Esophagus (tissue), 2 donors: ENCODE data around the gene PCTP. TPM values are rescaled to one million over a fixed set of nuclear protein-coding genes. Genes with fewer than 3 reads are reported as not detected.
A peak's percentile ranks its signal among the peaks of the same experiment; 100 is the strongest.

Experiments used
- H3K27ac ChIP-seq, 2 donors: one replicate each; pipeline ENCODE4 v1.5.1; 2013; ENCODE audit warnings: low read depth in 2 of 2, mild to moderate bottlenecking in 2 of 2, inconsistent platforms in 1 of 2, low read length in 1 of 2, moderate library complexity in 1 of 2
- H3K27me3 ChIP-seq, 2 donors: one replicate each; pipeline ENCODE4 v1.6.1; 2013; ENCODE audit warnings: low read length in 2 of 2, control low read depth in 1 of 2, mild to moderate bottlenecking in 1 of 2; ENCODE audit not compliant: insufficient read depth in 2 of 2, control insufficient read depth in 1 of 2
- H3K36me3 ChIP-seq, 2 donors: one replicate each; pipeline ENCODE4 v1.6.1; 2013; ENCODE audit warnings: low read length in 1 of 2; ENCODE audit not compliant: control insufficient read depth in 2 of 2, insufficient read depth in 2 of 2
- H3K4me1 ChIP-seq, 2 donors: one replicate each; pipeline ENCODE4 v1.6.1; 2013; ENCODE audit warnings: low read length in 1 of 2; ENCODE audit not compliant: control insufficient read depth in 2 of 2, insufficient read depth in 2 of 2
- H3K4me3 ChIP-seq, 2 donors: one replicate each; pipeline ENCODE4 v1.5.1; 2013; ENCODE audit warnings: low read length in 2 of 2, mild to moderate bottlenecking in 2 of 2, low read depth in 1 of 2, moderate library complexity in 1 of 2
- H3K9me3 ChIP-seq, 2 donors: one replicate each; pipeline ENCODE4 v1.6.1; 2013; ENCODE audit warnings: mild to moderate bottlenecking in 2 of 2, low read depth in 1 of 2, low read length in 1 of 2, moderate library complexity in 1 of 2; ENCODE audit not compliant: control insufficient read depth in 2 of 2, insufficient read depth in 1 of 2
- WGBS, 2 donors: extraction: QIAGEN DNeasy Blood & Tissue Kit; methylation state at CpG; one replicate each; pipeline ENCODE4 v1.1.7; 2013; 5-methylcytosine and 5-hydroxymethylcytosine counted together
- polyA plus RNA-seq, 2 donors: library from polyadenylated mRNA; stranded (reverse); fragments of 200-250 nt; gene quantifications; one replicate each; pipeline ENCODE4 v1.2.3, GENCODE V29; 2013
- donor health status: healthy with polysubstance abuse.
- donor health status: Bipolar disorder and iron deficiency.

Gene PCTP
- polyA plus RNA-seq, 2 donors = 6.4 to 8.7 TPM

DNA sequence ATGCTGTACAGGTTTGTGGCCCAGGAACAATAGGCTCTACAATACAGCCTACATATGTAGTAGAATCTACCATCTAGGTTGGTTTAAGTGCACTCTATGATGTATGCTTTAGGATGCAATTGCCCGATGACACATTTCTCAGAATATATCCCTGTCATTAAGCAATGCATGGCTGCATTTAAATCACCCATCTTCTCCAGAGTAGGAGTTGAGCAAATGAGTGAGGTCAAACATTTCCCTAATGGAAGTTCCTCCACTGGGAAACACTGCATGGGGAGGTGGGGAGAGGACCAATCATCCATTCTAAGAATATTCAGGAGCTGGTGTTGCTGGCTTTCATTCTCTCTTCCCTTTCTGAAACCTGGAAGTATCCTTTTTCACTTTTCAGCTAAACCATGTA is 2.0 kb upstream of the PCTP start:
- H3K4me1 ChIP-seq = peaks cover 0 to 3% of the 10 kb centered on the region in 2 donors
- 95 to 97% methylated on average over 1 of the region's 1 CpG for WGBS, 2 donors
- no peaks in the 10 kb centered on the region for H3K36me3 ChIP-seq
- no peak overlapping the region for H3K4me3 ChIP-seq
- no peaks in the 10 kb centered on the region for H3K27me3 ChIP-seq
- no peak overlapping the region for H3K27ac ChIP-seq
- H3K9me3 ChIP-seq = no peaks in the 10 kb centered on the region

DNA sequence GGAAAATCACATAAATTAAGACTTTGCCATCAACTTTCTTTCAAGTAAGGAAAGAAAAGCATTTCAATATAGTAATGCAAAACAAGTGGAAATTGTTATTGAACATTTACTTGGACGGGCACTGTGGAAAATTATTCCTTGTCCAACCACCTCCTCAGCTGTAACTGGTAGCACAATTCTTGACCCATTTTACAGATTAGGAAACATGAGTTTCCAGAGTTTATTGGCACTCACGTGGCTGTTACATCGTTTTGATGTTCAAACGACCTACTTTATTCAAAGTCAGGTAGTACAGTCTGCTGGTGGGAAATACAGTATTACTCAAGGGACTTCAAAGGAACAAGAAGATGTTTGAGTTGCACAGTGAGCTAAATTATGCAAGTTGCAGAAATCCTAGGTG is 866 bp upstream of the PCTP start:
- Histone ChIP-seq H3K9me3 (no peaks in the 10 kb centered on the region), H3K27ac (no peak overlapping the region), H3K4me1 (peaks cover 0 to 3% of the 10 kb centered on the region in 2 donors), H3K4me3 (no peak overlapping the region), H3K36me3 (peaks cover 0 to 2% of the 10 kb centered on the region in 2 donors), H3K27me3 (no peaks in the 10 kb centered on the region)
- WGBS, 2 donors = 79 to 80% methylated on average over 4 of the region's 4 CpGs

DNA sequence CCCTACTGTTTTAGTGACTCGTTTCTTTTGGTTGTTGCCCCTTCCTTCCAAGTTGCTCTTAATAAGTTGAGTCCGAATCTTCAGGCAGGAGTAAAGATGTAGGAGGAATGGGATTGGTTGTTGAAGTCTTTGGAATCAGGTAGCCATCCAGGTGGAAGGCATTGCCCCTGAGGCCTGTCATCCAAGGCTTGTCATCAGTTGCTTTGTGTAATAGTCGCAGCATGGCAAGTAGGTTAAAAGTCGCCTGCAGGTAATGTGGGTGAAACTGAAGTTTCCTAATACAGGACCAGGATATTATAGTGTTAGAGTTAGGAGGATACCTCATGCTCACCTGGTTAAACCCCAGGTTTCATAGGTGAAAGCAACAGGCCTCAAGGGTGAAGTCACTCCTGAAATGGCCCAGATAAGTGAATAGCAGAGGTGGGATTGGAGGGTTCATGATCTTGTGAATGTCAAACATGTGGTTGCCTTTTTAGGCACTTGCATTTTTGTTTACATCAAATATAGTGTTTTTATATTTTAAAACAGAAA is 934 bp downstream of the PCTP start:
- peaks cover 0 to 3% of the 10 kb centered on the region in 2 donors for H3K4me1 ChIP-seq
- no peaks in the 10 kb centered on the region for H3K9me3 ChIP-seq
- H3K27me3 ChIP-seq = no peaks in the 10 kb centered on the region
- peak overlapping the region in 1 of 2 donors; percentile 79 for H3K27ac ChIP-seq
- peak overlapping the region; percentile 66 to 73 for H3K4me3 ChIP-seq
- H3K36me3 ChIP-seq = peaks cover 0 to 2% of the 10 kb centered on the region in 2 donors
- 68% methylated on average over 4 of the region's 4 CpGs for WGBS, 2 donors

DNA sequence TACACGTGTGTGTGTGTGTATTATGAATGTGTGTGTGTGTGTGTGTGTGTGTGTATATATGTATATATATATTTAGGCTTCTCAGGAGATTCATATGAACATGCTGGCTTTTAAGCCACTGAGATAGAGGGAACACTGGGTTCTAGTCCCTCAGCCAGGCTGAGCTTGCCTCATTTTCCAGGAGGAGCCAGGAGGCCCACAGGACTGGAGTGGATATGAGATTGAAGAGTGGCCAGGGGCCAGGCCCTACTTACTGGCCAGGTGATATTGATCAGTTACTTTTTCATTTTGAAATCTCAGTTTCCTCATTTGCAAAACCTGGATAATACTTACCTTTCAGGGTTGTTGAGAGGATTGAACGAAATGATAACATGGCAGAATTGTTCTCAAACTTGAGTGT is 5.8 kb downstream of the PCTP start:
- no peak overlapping the region for H3K4me3 ChIP-seq
- H3K27me3 ChIP-seq = no peaks in the 10 kb centered on the region
- peaks cover 0 to 2% of the 10 kb centered on the region in 2 donors for H3K36me3 ChIP-seq
- no peak overlapping the region for H3K27ac ChIP-seq
- no peaks in the 10 kb centered on the region for H3K9me3 ChIP-seq
- H3K4me1 ChIP-seq = peaks cover 0 to 4% of the 10 kb centered on the region in 2 donors
- 91 to 95% methylated on average over 2 of the region's 2 CpGs for WGBS, 2 donors

DNA sequence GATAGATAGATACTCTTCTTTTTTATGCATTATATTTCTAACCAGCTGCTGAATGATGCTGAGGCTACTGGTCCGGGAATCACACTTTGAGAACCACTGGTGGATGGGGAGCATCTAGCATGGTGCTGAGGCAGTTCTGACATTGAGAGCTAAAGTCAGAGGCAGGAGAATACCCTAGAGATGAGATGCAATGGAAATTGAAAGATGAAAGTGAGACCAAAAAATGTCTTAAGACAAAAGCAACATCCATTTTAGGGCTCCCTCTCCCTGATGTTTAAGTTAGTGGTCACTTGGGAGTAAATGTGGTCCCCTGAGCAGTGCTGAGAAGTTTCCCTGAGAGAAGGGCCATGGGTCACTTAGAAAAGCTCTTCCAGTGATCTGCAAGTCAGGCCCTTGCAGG is 6.8 kb downstream of the PCTP start:
- no peak overlapping the region for H3K4me3 ChIP-seq
- H3K36me3 ChIP-seq = peaks cover 0 to 2% of the 10 kb centered on the region in 2 donors
- 88 to 89% methylated on average over 1 of the region's 1 CpG for WGBS, 2 donors
- no peaks in the 10 kb centered on the region for H3K9me3 ChIP-seq
- no peak overlapping the region for H3K27ac ChIP-seq
- no peaks in the 10 kb centered on the region for H3K27me3 ChIP-seq
- H3K4me1 ChIP-seq = peaks cover 0 to 2% of the 10 kb centered on the region in 2 donors

GRCh38 chr17:55758171-55758570 is 7.3 kb downstream of the PCTP start:
- H3K36me3 ChIP-seq = peaks cover 0 to 2% of the 10 kb centered on the region in 2 donors
- no peak overlapping the region for H3K4me3 ChIP-seq
- no peaks in the 10 kb centered on the region for H3K27me3 ChIP-seq
- H3K9me3 ChIP-seq = no peaks in the 10 kb centered on the region
- peaks cover 0 to 2% of the 10 kb centered on the region in 2 donors for H3K4me1 ChIP-seq
- H3K27ac ChIP-seq = no peak overlapping the region

- H3K27ac ChIP-seq = no peak overlapping the region
- 61 to 62% methylated on average over 3 of the region's 3 CpGs for WGBS, 2 donors
- H3K4me1 ChIP-seq = peaks cover 0 to 2% of the 10 kb centered on the region in 2 donors
- H3K9me3 ChIP-seq = no peaks in the 10 kb centered on the region
- no peak overlapping the region for H3K4me3 ChIP-seq
- H3K27me3 ChIP-seq = no peaks in the 10 kb centered on the region
- no peaks in the 10 kb centered on the region for H3K36me3 ChIP-seq
Observed at GRCh38 chr17:55760643-55761355, 9.9 kb downstream of the PCTP start.

DNA sequence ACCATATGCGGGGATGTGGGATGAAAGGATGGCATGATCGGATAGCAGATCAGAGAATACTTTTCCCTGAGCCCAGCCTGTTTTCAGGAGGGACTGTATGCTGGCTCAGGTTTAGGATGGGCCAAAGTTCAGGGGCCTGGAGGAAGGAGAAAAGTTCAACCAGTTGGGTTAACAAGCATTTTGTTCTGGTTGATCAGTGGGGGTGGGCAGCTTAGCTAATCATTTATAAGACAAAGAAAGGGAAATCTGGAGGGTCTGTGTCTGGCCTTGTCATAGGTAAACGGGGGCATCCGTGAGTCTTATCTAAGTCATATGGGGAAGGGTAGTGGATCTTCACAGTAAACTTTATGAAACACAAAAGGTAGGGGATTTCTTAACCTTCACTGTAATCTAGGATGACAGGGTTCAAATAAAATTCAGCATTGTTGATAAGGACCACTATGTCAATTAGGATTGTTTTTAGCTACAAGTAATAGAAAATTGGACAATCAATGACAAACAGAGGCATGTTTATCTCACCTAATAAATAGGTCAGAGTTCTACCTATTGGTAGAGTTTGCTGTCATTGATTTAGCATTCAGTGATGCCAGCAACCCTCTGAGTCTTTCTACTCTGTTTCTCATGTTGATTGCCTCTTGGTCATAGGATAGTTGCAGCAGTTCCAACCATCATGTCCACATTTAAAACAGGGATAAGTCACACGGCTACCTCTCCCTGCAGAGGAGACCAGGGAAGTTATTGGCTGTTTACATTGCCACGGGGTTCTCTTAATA is 11.4 kb downstream of the PCTP start:
- Histone ChIP-seq H3K4me3 (no peak overlapping the region), H3K9me3 (no peaks in the 10 kb centered on the region), H3K4me1 (peaks cover 0 to 2% of the 10 kb centered on the region in 2 donors), H3K27me3 (no peaks in the 10 kb centered on the region), H3K27ac (no peak overlapping the region), H3K36me3 (no peaks in the 10 kb centered on the region)
- WGBS, 2 donors = 89 to 90% methylated on average over 6 of the region's 6 CpGs

DNA sequence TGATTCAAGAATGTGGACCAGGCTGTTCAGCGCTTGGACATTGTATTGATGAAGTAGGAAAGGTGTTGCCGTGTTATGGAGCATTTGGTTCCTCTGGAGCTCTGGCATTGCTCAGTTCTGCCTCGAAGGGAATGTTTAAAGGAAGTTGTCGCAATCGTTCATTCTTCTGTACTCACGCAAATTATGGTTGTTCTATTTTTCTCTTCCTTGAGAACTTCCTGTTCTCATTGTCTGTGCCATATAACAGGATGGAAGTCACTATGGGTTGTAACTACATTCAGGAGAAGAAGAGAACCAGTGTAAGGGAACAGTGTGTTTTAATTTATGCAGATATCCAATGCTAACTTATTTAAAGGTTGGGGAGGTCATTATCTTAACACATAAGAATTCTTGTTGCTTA is 13.0 kb downstream of the PCTP start:
- Histone ChIP-seq H3K9me3 (no peaks in the 10 kb centered on the region), H3K36me3 (no peaks in the 10 kb centered on the region), H3K4me3 (no peak overlapping the region), H3K27ac (no peak overlapping the region), H3K4me1 (peaks cover 0 to 2% of the 10 kb centered on the region in 2 donors), H3K27me3 (no peaks in the 10 kb centered on the region)
- 73% methylated on average over 6 of the region's 6 CpGs for WGBS, 2 donors
